Neural cell (in vitro differentiated cells): ENCODE measurements around the gene BNC2.

Experiments used
- EZH2 ChIP-seq: fragments of 200-600, 300-800 bp; shearing (Covaris generic), sonication (generic); IDR thresholded peaks from 2 replicates; pipeline ENCODE4 v1.6.1; 2014; ENCODE audit warnings: antibody characterized with exemption, low read length, borderline replicate concordance, mild to moderate bottlenecking; ENCODE audit not compliant: insufficient read depth, poor library complexity, severe bottlenecking
- TF ChIP-seq, protein P1 (sequence below): IDR thresholded peaks from 2 replicates; pipeline ENCODE4 v1.6.1; 2012; ENCODE audit warnings: borderline replicate concordance

DNA sequence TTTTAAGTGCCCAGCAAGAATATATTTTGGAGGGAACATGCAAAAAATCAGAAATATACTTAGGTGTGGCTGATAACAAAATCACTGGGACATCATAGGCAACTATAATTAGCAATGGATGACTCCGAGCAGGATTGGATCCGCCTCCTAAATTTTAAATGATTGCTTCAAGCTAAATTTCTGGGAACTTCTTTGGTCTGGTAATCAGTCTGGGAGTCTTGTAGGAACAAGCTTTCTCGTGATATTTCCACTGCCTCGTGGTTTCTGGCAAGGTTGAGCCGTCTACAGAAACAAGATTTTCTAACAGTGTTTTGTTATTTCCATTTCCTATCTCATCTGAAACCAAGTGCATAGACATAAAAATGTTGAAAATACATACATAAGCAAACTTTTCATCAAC lies 232.6 kb downstream of the BNC2 start:
- TF ChIP-seq EZH2 = no peak
- TF ChIP-seq, protein P1, sequence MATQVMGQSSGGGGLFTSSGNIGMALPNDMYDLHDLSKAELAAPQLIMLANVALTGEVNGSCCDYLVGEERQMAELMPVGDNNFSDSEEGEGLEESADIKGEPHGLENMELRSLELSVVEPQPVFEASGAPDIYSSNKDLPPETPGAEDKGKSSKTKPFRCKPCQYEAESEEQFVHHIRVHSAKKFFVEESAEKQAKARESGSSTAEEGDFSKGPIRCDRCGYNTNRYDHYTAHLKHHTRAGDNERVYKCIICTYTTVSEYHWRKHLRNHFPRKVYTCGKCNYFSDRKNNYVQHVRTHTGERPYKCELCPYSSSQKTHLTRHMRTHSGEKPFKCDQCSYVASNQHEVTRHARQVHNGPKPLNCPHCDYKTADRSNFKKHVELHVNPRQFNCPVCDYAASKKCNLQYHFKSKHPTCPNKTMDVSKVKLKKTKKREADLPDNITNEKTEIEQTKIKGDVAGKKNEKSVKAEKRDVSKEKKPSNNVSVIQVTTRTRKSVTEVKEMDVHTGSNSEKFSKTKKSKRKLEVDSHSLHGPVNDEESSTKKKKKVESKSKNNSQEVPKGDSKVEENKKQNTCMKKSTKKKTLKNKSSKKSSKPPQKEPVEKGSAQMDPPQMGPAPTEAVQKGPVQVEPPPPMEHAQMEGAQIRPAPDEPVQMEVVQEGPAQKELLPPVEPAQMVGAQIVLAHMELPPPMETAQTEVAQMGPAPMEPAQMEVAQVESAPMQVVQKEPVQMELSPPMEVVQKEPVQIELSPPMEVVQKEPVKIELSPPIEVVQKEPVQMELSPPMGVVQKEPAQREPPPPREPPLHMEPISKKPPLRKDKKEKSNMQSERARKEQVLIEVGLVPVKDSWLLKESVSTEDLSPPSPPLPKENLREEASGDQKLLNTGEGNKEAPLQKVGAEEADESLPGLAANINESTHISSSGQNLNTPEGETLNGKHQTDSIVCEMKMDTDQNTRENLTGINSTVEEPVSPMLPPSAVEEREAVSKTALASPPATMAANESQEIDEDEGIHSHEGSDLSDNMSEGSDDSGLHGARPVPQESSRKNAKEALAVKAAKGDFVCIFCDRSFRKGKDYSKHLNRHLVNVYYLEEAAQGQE = no peak
